H1 (cell line): ENCODE results near the gene TIMP1. TPM values are rescaled to one million over a fixed set of nuclear protein-coding genes. Genes with fewer than 3 reads are reported as not detected.

ENCODE experiments used
- CTCF ChIA-PET: fragments of 300-600 bp; sonication (Branson Sonifier 250); formaldehyde crosslinking; loops from one replicate; lab custom pipeline; 2021; ENCODE audit not compliant: partially characterized antibody; lab: Charles Lee
- POLR2A ChIA-PET: fragments of 300-600 bp; sonication (Branson Sonifier 250); formaldehyde crosslinking; loops from one replicate; lab custom pipeline; 2021; ENCODE audit warnings: inconsistent platforms; ENCODE audit not compliant: partially characterized antibody; lab: Charles Lee
- DNase-seq, 2 experiments: peaks; one replicate each; pipeline versions ENCODE4 v3.0.0 to v3.0.0-alpha.2; 2010 to 2022; ENCODE audit warnings: low spot score in 2 of 2, low read depth in 1 of 2, mixed read lengths in 1 of 2
- FAIRE-seq: peaks from 2 replicates; lab custom pipeline; 2011; peaks lifted over from hg19 to GRCh38; lab: Jason Lieb, UNC
- H2AFZ ChIP-seq: 2 replicates; pipeline ENCODE4 v1.8.1; 2012; ENCODE audit warnings: low read length, inconsistent platforms
- H2AK5ac ChIP-seq: 2 replicates; pipeline ENCODE4 v1.6.1; 2013; ENCODE audit warnings: low read depth, low read length
- H2BK120ac ChIP-seq: replicated peaks from 2 replicates; pipeline ENCODE3; 2013; ENCODE audit warnings: low read depth, low read length, inconsistent platforms
- H2BK12ac ChIP-seq: 2 replicates; pipeline ENCODE4 v1.6.1; 2013; ENCODE audit warnings: low read depth, low read length
- H2BK15ac ChIP-seq: 2 replicates; pipeline ENCODE4 v1.6.1; 2013; ENCODE audit warnings: low read length
- H2BK20ac ChIP-seq: 2 replicates; pipeline ENCODE4 v1.6.1; 2013; ENCODE audit warnings: low read length
- H2BK5ac ChIP-seq: 2 replicates; pipeline ENCODE4 v1.6.1; 2013; ENCODE audit warnings: low read depth, low read length
- H3K14ac ChIP-seq: 2 replicates; pipeline ENCODE4 v1.6.1; 2013; ENCODE audit warnings: inconsistent platforms; ENCODE audit not compliant: insufficient read length
- H3K18ac ChIP-seq: 2 replicates; pipeline ENCODE4 v1.6.1; 2013; ENCODE audit warnings: low read length; ENCODE audit errors: extremely low read depth
- H3K23ac ChIP-seq: 2 replicates; pipeline ENCODE4 v1.6.1; 2013; ENCODE audit warnings: inconsistent platforms; ENCODE audit not compliant: insufficient read length
- H3K23me2 ChIP-seq: 2 replicates; pipeline ENCODE4 v1.6.1; 2013; ENCODE audit warnings: low read depth, low read length
- H3K27ac ChIP-seq: 2 replicates; pipeline ENCODE4 v1.6.1; 2011; ENCODE audit warnings: low read depth, low read length, inconsistent platforms
- H3K27me3 ChIP-seq, 4 experiments: replicated peaks in 1 of 4; 1 replicate in 1 of 4; 2 replicates in 3 of 4; pipeline versions ENCODE4 v1.6.1 to v1.8.1; 2011 to 2013; ENCODE audit warnings: low read length in 3 of 4, mild to moderate bottlenecking in 3 of 4, inconsistent platforms in 2 of 4, mixed read lengths in 2 of 4, moderate library complexity in 1 of 4; ENCODE audit not compliant: control insufficient read depth in 3 of 4, insufficient read depth in 3 of 4; ENCODE audit errors: extremely low read depth in 1 of 4
- H3K36me3 ChIP-seq, 4 experiments: 2 replicates each; pipeline versions ENCODE4 v1.6.1 to v1.8.1; 2011 to 2013; ENCODE audit warnings: mild to moderate bottlenecking in 4 of 4, low read length in 3 of 4, moderate library complexity in 2 of 4, control low read depth in 1 of 4, inconsistent platforms in 1 of 4; ENCODE audit not compliant: insufficient read depth in 4 of 4, control insufficient read depth in 2 of 4
- H3K4ac ChIP-seq: replicated peaks from 2 replicates; pipeline ENCODE3; 2013; ENCODE audit warnings: low read length, low read depth, mixed read lengths, inconsistent platforms; ENCODE audit not compliant: insufficient read length
- H3K4me1 ChIP-seq, 4 experiments: replicated peaks in 1 of 4; 1 replicate in 1 of 4; 2 replicates in 3 of 4; pipeline versions ENCODE4 v1.6.1 to v1.8.1; 2011 to 2013; ENCODE audit warnings: low read length in 3 of 4, inconsistent platforms in 2 of 4, mixed read lengths in 1 of 4; ENCODE audit not compliant: insufficient read depth in 4 of 4, control insufficient read depth in 3 of 4
- H3K4me2 ChIP-seq, 2 experiments: 2 replicates each; pipeline versions ENCODE4 v1.6.1 to v1.8.1; 2011 to 2013; ENCODE audit warnings: low read depth in 2 of 2, low read length in 2 of 2, control low read depth in 1 of 2, inconsistent platforms in 1 of 2, mild to moderate bottlenecking in 1 of 2; ENCODE audit not compliant: insufficient read depth in 1 of 2
- H3K4me3 ChIP-seq, 4 experiments: fragments of 200-600, 300-600 bp in 1 of 4; sonication (generic), shearing (Covaris generic), sonication (Bioruptor Twin) in 1 of 4; 2 replicates each; pipeline versions ENCODE4 v1.5.1 to v1.8.1; 2011 to 2016; ENCODE audit warnings: low read length in 4 of 4, low read depth in 3 of 4, control low read depth in 2 of 4, inconsistent platforms in 2 of 4, mild to moderate bottlenecking in 2 of 4, mixed read lengths in 1 of 4, moderate library complexity in 1 of 4; ENCODE audit not compliant: insufficient read depth in 2 of 4; ENCODE audit errors: extremely low read depth in 1 of 4
- H3K56ac ChIP-seq: replicated peaks from 2 replicates; pipeline ENCODE3; 2013; ENCODE audit warnings: low read depth, mild to moderate bottlenecking, mixed read lengths, low read length, inconsistent platforms; ENCODE audit not compliant: insufficient read length
- H3K79me1 ChIP-seq: 2 replicates; pipeline ENCODE4 v1.6.1; 2013; ENCODE audit warnings: low read depth, low read length, control low read depth
- H3K79me2 ChIP-seq, 2 experiments: 2 replicates each; pipeline versions ENCODE4 v1.6.1 to v1.8.1; 2012 to 2013; ENCODE audit warnings: low read length in 2 of 2, mild to moderate bottlenecking in 2 of 2, inconsistent platforms in 1 of 2; ENCODE audit not compliant: insufficient read depth in 2 of 2, control insufficient read depth in 1 of 2
- H3K9ac ChIP-seq, 4 experiments: replicated peaks in 1 of 4; 1 replicate in 1 of 4; 2 replicates in 3 of 4; pipeline versions ENCODE4 v1.6.1 to v1.8.1; 2011 to 2013; ENCODE audit warnings: low read depth in 3 of 4, low read length in 3 of 4, control low read depth in 2 of 4, mild to moderate bottlenecking in 2 of 4, moderate library complexity in 2 of 4, inconsistent platforms in 1 of 4; ENCODE audit errors: extremely low read depth in 1 of 4
- H3K9me3 ChIP-seq, 2 experiments: 2 replicates each; pipeline versions ENCODE4 v1.6.1 to v1.8.1; 2012 to 2013; ENCODE audit warnings: mild to moderate bottlenecking in 2 of 2, moderate library complexity in 2 of 2, control low read depth in 1 of 2, inconsistent platforms in 1 of 2, low read depth in 1 of 2, low read length in 1 of 2, mixed read lengths in 1 of 2; ENCODE audit not compliant: insufficient read depth in 2 of 2
- H4K20me1 ChIP-seq, 2 experiments: replicated peaks in 1 of 2; 2 replicates each; pipeline versions ENCODE3 to v1.8.1; 2011 to 2013; ENCODE audit warnings: inconsistent platforms in 2 of 2, low read length in 2 of 2, mild to moderate bottlenecking in 1 of 2; ENCODE audit not compliant: insufficient read depth in 2 of 2, control insufficient read depth in 1 of 2
- H4K5ac ChIP-seq: 2 replicates; pipeline ENCODE4 v1.6.1; 2013; ENCODE audit warnings: low read length, low read depth, mixed read lengths, inconsistent platforms; ENCODE audit not compliant: insufficient read length
- H4K8ac ChIP-seq: 2 replicates; pipeline ENCODE4 v1.8.0; 2013; ENCODE audit warnings: mild to moderate bottlenecking, moderate library complexity, low read length, inconsistent platforms; ENCODE audit not compliant: insufficient read depth; ENCODE audit errors: extremely low read depth
- H4K91ac ChIP-seq: replicated peaks from 2 replicates; pipeline ENCODE3; 2013; ENCODE audit warnings: low read length, mixed read lengths, inconsistent platforms; ENCODE audit not compliant: insufficient read length
- JUND ChIP-seq: IDR thresholded peaks from 2 replicates; pipeline ENCODE4 v1.6.1; 2011; ENCODE audit warnings: mild to moderate bottlenecking, improper control_type of control experiment, low read length
- KDM5A ChIP-seq: fragments of 200-600 bp; IDR thresholded peaks from 2 replicates; pipeline ENCODE4 v1.7.1; 2012; ENCODE audit warnings: mild to moderate bottlenecking, low read length, inconsistent platforms, mixed read lengths
- MAFK ChIP-seq: IDR thresholded peaks from 2 replicates; pipeline ENCODE4 v1.6.1; 2012; ENCODE audit warnings: low read depth, mild to moderate bottlenecking, improper control_type of control experiment, low read length
- RFX5 ChIP-seq: IDR thresholded peaks from 2 replicates; pipeline ENCODE4 v1.6.1; 2011; ENCODE audit warnings: low read depth, low read length, improper control_type of control experiment, borderline replicate concordance
- SIRT6 ChIP-seq: IDR thresholded peaks from one replicate; pipeline ENCODE4 v1.7.1; 2012; ENCODE audit warnings: low read length, inconsistent platforms
- SP4 ChIP-seq: IDR thresholded peaks from 2 replicates; pipeline ENCODE4 v1.6.1; 2012; ENCODE audit warnings: low read length, inconsistent platforms
- ZNF274 ChIP-seq: IDR thresholded peaks from 2 replicates; pipeline ENCODE4 v1.7.0; 2012; ENCODE audit warnings: low read length, borderline replicate concordance; ENCODE audit errors: extremely low read depth
- WGBS, 2 experiments: shearing (Covaris generic) in 1 of 2; methylation state at CpG; one replicate each; pipeline versions ENCODE4 v1.1.6 to v1.1.7; 2013 to 2015; ENCODE audit warnings: low lambda C conversion rate in 2 of 2, mixed read lengths in 2 of 2, inconsistent platforms in 1 of 2, low coverage in 1 of 2, missing lambda C conversion rate in 1 of 2; ENCODE audit not compliant: insufficient replicate concordance in 2 of 2, insufficient coverage in 1 of 2, insufficient read length in 1 of 2; ENCODE audit errors: extremely low coverage in 1 of 2, missing lambda C conversion rate in 1 of 2; 5-methylcytosine and 5-hydroxymethylcytosine counted together
- polyA plus RNA-seq, 7 experiments: library from polyadenylated mRNA; depleted of rRNA in 3 of 7; stranded (reverse) in 5 of 7; unstranded in 2 of 7; fragments of >200 nt in 5 of 7; fragments of 200-250 nt in 2 of 7; gene quantifications; 1 replicate in 5 of 7; 2 replicates in 1 of 7; 4 replicates in 1 of 7; pipeline versions ENCODE4 v1.2.1 to v1.2.3, GENCODE V29; 2011 to 2013; ENCODE audit warnings: missing spikeins in 2 of 7, mixed read lengths in 2 of 7
- total RNA-seq: library from RNA; stranded (reverse); fragmentation: NEBNext Ultra II Directional; extraction: Animal tissue kit (Norgen Biotek cat#: 25700); gene quantifications from 2 replicates; pipeline ENCODE4 v1.2.1, GENCODE V29; 2021
- TF ChIP-seq, protein P1 (sequence below), 3 experiments: IDR thresholded peaks; 1 replicate in 2 of 3; 2 replicates in 1 of 3; pipeline versions ENCODE4 v1.5.1 to v1.6.1; 2011; ENCODE audit warnings: low read length in 3 of 3, mild to moderate bottlenecking in 3 of 3, inconsistent platforms in 2 of 3, low read depth in 1 of 3, moderate library complexity in 1 of 3; ENCODE audit not compliant: insufficient read depth in 1 of 3; ENCODE audit errors: control extremely low read depth in 1 of 3
- TF ChIP-seq, protein P2 (sequence below): IDR thresholded peaks from 2 replicates; pipeline ENCODE4 v1.6.1; 2011; ENCODE audit warnings: low read depth, mild to moderate bottlenecking, low read length; ENCODE audit not compliant: insufficient read depth

Gene TIMP1
- total and polyA plus RNA-seq, 2 of the 8 experiments (the other 6 are each of a cell fraction or from before 2014, with no cell fraction given): 58.6 to 142 TPM

DNA sequence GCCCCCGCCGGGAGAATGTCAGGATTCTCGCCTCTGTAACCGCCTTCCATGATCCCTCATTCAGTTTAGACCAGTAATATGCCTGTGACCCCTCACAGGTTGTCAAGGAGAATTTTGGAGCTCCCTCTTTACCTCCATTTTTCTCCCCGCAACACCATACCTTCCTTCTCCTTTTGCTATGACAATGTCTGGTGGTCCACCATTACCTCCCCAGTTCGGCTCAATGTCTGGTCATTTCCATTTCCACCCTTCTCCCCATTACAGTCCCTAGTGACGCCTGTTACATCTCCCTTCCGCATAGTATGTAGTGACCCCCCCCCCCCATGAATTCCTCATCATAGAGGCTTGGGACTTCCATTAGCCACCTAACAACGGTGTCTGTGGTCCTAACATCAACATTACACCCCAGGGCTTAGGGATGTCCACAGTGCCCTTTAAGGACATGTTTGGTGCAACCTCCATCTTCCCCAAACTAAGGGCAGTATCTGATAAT, 20.5 kb upstream of the TIMP1 start:
- H2BK20ac ChIP-seq: no peak overlapping the region
- H3K36me3 ChIP-seq: peaks cover 4 to 28% (median 12%) of the 10 kb centered on the region in 4 experiments; a peak in 7 of 8 replicates
- no peak overlapping the region for H2AFZ ChIP-seq
- no peak overlapping the region for H2BK120ac ChIP-seq
- H4K8ac ChIP-seq: no peak overlapping the region
- DNase-seq (no peak), FAIRE-seq (no peak)
- H3K27me3 ChIP-seq: no peaks in the 10 kb centered on the region
- 14% methylated on average over 7 of the region's 9 CpGs; no CpG with 5 or more reads in 1 of the 2 experiments for WGBS, 2 experiments
- H3K23me2 ChIP-seq: peaks cover 5% of the 10 kb centered on the region
- peak overlapping the region; percentile 25 for H3K56ac ChIP-seq
- H3K4me2 ChIP-seq: peak overlapping the region; percentile 78 to 92
- peaks cover 0 to 7% of the 10 kb centered on the region in 2 experiments; a peak in 1 of 4 replicates for H3K79me2 ChIP-seq
- H3K18ac ChIP-seq: no peak overlapping the region
- H3K4ac ChIP-seq: no peak overlapping the region
- no peaks in the 10 kb centered on the region for H3K4me1 ChIP-seq
- H3K9me3 ChIP-seq: no peaks in the 10 kb centered on the region
- no peak overlapping the region for H2AK5ac ChIP-seq
- no peak overlapping the region for H3K23ac ChIP-seq
- peak overlapping the region in 3 of 4 experiments; percentile 29 to 87 (median 70); a peak in 5 of 7 replicates for H3K9ac ChIP-seq
- H2BK5ac ChIP-seq: no peak overlapping the region; the same call in 1 of the 2 replicates
- CTCF ChIA-PET: interaction anchor here (0.7 to 1.8 kb wide), 5 partner anchors 18 to 151 kb away, joined by 3 to 4 read pairs (median 4); no protein-coding TSS in a partner anchor
- H4K91ac ChIP-seq: no peak overlapping the region
- H3K27ac ChIP-seq: peak overlapping the region; percentile 90; the same call in 1 of the 2 replicates
- TF ChIP-seq, protein P1, sequence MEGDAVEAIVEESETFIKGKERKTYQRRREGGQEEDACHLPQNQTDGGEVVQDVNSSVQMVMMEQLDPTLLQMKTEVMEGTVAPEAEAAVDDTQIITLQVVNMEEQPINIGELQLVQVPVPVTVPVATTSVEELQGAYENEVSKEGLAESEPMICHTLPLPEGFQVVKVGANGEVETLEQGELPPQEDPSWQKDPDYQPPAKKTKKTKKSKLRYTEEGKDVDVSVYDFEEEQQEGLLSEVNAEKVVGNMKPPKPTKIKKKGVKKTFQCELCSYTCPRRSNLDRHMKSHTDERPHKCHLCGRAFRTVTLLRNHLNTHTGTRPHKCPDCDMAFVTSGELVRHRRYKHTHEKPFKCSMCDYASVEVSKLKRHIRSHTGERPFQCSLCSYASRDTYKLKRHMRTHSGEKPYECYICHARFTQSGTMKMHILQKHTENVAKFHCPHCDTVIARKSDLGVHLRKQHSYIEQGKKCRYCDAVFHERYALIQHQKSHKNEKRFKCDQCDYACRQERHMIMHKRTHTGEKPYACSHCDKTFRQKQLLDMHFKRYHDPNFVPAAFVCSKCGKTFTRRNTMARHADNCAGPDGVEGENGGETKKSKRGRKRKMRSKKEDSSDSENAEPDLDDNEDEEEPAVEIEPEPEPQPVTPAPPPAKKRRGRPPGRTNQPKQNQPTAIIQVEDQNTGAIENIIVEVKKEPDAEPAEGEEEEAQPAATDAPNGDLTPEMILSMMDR (IDR thresholded peaks at IDR 0.05; ENCODE audit: control extremely low read depth in 1 of 3, insufficient read depth in 1 of 3, low read depth in 1 of 3, low read length in 3 of 3): no peak
- TF ChIP-seq RFX5 (no peak), ZNF274 (no peak), JUND (no peak), MAFK (no peak), SIRT6 (no peak), KDM5A (no peak), SP4 (no peak)
- TF ChIP-seq, protein P2, sequence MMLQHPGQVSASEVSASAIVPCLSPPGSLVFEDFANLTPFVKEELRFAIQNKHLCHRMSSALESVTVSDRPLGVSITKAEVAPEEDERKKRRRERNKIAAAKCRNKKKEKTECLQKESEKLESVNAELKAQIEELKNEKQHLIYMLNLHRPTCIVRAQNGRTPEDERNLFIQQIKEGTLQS: no peak
- H4K5ac ChIP-seq: no peak overlapping the region
- POLR2A ChIA-PET: interaction anchor here (0.9 to 1.6 kb wide), 3 partner anchors 12 to 47 kb away, joined by 3 to 6 read pairs (median 5); no protein-coding TSS in a partner anchor
- no peak overlapping the region for H3K14ac ChIP-seq
- no peak overlapping the region for H2BK15ac ChIP-seq
- H3K4me3 ChIP-seq: peak overlapping the region; percentile 69 to 98 (median 84)
- H4K20me1 ChIP-seq: peaks cover 0 to 2% of the 10 kb centered on the region in 2 experiments
- no peak overlapping the region for H2BK12ac ChIP-seq
- no peaks in the 10 kb centered on the region for H3K79me1 ChIP-seq
